ENCODE measurements around the gene ATG10. TPM values are rescaled to one million over a fixed set of nuclear protein-coding genes. Genes with fewer than 3 reads are reported as not detected.
A peak's percentile ranks its signal among the peaks of the same experiment; 100 is the strongest.
"Not testable (repeated sequence)": the region's sequence is repeated elsewhere in the genome, so short reads cannot be mapped to it uniquely, and the experiment has no call there.

Gene ATG10
- 15.4 TPM for polyA plus RNA-seq (ENCODE audit: insufficient read length)
- long read RNA-seq, donor 1, partial matches to known transcripts: 0 of 7 reads
- long read RNA-seq, donor 1, other reads (novel, unspliced or antisense): 0 of 7 reads
- long read RNA-seq, donor 2, transcript ATG10-201 (8 exons, 3,033 nt): major isoform, 5 of 6,283 reads
- long read RNA-seq, donor 2, partial matches to known transcripts: 3,697 of 6,283 reads
- long read RNA-seq, donor 2, other reads (novel, unspliced or antisense): 2,580 of 6,283 reads
- long read RNA-seq, donor 3, partial matches to known transcripts: 0 of 4 reads
- long read RNA-seq, donor 3, other reads (novel, unspliced or antisense): 0 of 4 reads
- long read RNA-seq, donor 4, partial matches to known transcripts: 2,855 of 2,935 reads
- long read RNA-seq, donor 4, other reads (novel, unspliced or antisense): 80 of 2,935 reads
- long read RNA-seq, donor 5, transcript ATG10-201 (8 exons, 3,033 nt): major isoform, 7 of 12,930 reads
- long read RNA-seq, donor 5, partial matches to known transcripts: 12,392 of 12,930 reads
- long read RNA-seq, donor 5, other reads (novel, unspliced or antisense): 531 of 12,930 reads
- long read RNA-seq, donor 6, partial matches to known transcripts: 7,302 of 7,581 reads
- long read RNA-seq, donor 6, other reads (novel, unspliced or antisense): 274 of 7,581 reads
- long read RNA-seq, donor 7, partial matches to known transcripts: 10,755 of 10,989 reads
- long read RNA-seq, donor 7, other reads (novel, unspliced or antisense): 229 of 10,989 reads
- long read RNA-seq, donor 8, partial matches to known transcripts: 86 of 87 reads
- long read RNA-seq, donor 8, other reads (novel, unspliced or antisense): 0 of 87 reads

GRCh38 chr5:81971712-81972491 is at the start of gene ATG10:
ATG10 (plus strand) TSS chr5:81972023; CDS start chr5:81987571, 15,548 bp downstream.
- DNase-seq: peak; percentile 94

- DNase-seq: no peak
Observed at GRCh38 chr5:81922854-81923279, 49.0 kb upstream of the ATG10 start.

- no peak for DNase-seq
Observed at GRCh38 chr5:81924442-81924841, 47.4 kb upstream of the ATG10 start.

- DNase-seq: no peak
Observed at GRCh38 chr5:81925009-81925408, 46.8 kb upstream of the ATG10 start.

GRCh38 chr5:81925981-81926380 is 45.8 kb upstream of the ATG10 start:
- no peak for DNase-seq

GRCh38 chr5:81936066-81936465 is 35.8 kb upstream of the ATG10 start:
- peak; percentile 43 for DNase-seq

- DNase-seq: no peak
Observed at GRCh38 chr5:81936750-81937149, 35.1 kb upstream of the ATG10 start.

- DNase-seq: no peak
Observed at GRCh38 chr5:81942746-81943145, 29.1 kb upstream of the ATG10 start.

- no peak for DNase-seq
Observed at GRCh38 chr5:81948349-81948748, 23.5 kb upstream of the ATG10 start.

GRCh38 chr5:81949462-81949861 is 22.4 kb upstream of the ATG10 start:
- no peak for DNase-seq

- no peak for DNase-seq
Observed at GRCh38 chr5:81950996-81951395, 20.8 kb upstream of the ATG10 start.

GRCh38 chr5:81954796-81955195 is 17.0 kb upstream of the ATG10 start:
- not testable (repeated sequence) for DNase-seq

GRCh38 chr5:81958129-81958528 is 13.7 kb upstream of the ATG10 start:
- not testable (repeated sequence) for DNase-seq

- DNase-seq: no peak
Observed at GRCh38 chr5:81961651-81962440, 10.0 kb upstream of the ATG10 start.

- no peak for DNase-seq
Observed at GRCh38 chr5:81963544-81963943, 8.3 kb upstream of the ATG10 start.

- DNase-seq: no peak
Observed at GRCh38 chr5:81965524-81965923, 6.3 kb upstream of the ATG10 start.

- no peak for DNase-seq
Observed at GRCh38 chr5:81969226-81969625, 2.6 kb upstream of the ATG10 start.

- DNase-seq: no peak
Observed at GRCh38 chr5:81969912-81970311, 1.9 kb upstream of the ATG10 start.

- no peak for DNase-seq
Observed at GRCh38 chr5:81971111-81971711, 612 bp upstream of the ATG10 start.

GRCh38 chr5:81972492-81972783 is 615 bp downstream of the ATG10 start:
- no peak for DNase-seq

- DNase-seq: no peak
Observed at GRCh38 chr5:81980160-81980559, 8.3 kb downstream of the ATG10 start.
